PFSK-1 (cell line): ENCODE measurements around the gene FYN.

Experiments
- POLR2AphosphoS5 ChIP-seq: IDR thresholded peaks from 2 replicates; pipeline ENCODE4 v1.6.1; 2012; ENCODE audit warnings: low read depth, mild to moderate bottlenecking, control low read depth, low read length, moderate library complexity
- SIN3A ChIP-seq: IDR thresholded peaks from 2 replicates; pipeline ENCODE4 v1.6.1; 2012; ENCODE audit warnings: mild to moderate bottlenecking, low read length, moderate library complexity, borderline replicate concordance; ENCODE audit not compliant: insufficient read depth
- TAF1 ChIP-seq: IDR thresholded peaks from 2 replicates; pipeline ENCODE4 v1.6.1; 2012; ENCODE audit warnings: low read length, control low read depth, borderline replicate concordance; ENCODE audit not compliant: insufficient read depth
- TF ChIP-seq, protein P1 (sequence below), 2 experiments: IDR thresholded peaks; 2 replicates each; pipeline versions ENCODE4 v1.6.1 to v1.8.0; 2011 to 2012; ENCODE audit warnings: low read depth in 2 of 2, low read length in 2 of 2, control low read depth in 1 of 2, inconsistent platforms in 1 of 2, mild to moderate bottlenecking in 1 of 2, moderate library complexity in 1 of 2; ENCODE audit not compliant: insufficient read depth in 1 of 2

DNA sequence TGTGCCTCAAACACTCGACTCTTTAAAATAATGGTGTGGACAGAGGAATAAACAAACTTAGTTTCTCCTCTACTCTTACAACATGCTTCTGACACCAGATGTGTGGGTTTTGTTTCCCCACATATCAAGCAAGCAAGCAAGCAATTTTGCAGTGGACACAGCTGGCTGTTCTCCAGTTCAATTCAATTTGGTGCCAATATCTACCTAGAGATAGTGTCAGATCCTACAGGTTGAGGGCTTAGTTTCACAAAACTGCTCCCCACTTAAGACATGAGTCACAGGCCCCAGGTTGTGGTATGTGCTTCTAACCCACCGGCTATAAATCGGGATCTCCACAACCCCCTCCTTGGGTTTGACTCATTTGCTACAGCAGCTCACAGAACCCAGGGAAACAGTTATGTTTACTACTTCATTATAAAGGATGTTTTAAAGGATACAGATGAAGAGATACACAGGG is 136.2 kb downstream of the FYN start:
- TF ChIP-seq SIN3A = no peak
- TF ChIP-seq, protein P1, sequence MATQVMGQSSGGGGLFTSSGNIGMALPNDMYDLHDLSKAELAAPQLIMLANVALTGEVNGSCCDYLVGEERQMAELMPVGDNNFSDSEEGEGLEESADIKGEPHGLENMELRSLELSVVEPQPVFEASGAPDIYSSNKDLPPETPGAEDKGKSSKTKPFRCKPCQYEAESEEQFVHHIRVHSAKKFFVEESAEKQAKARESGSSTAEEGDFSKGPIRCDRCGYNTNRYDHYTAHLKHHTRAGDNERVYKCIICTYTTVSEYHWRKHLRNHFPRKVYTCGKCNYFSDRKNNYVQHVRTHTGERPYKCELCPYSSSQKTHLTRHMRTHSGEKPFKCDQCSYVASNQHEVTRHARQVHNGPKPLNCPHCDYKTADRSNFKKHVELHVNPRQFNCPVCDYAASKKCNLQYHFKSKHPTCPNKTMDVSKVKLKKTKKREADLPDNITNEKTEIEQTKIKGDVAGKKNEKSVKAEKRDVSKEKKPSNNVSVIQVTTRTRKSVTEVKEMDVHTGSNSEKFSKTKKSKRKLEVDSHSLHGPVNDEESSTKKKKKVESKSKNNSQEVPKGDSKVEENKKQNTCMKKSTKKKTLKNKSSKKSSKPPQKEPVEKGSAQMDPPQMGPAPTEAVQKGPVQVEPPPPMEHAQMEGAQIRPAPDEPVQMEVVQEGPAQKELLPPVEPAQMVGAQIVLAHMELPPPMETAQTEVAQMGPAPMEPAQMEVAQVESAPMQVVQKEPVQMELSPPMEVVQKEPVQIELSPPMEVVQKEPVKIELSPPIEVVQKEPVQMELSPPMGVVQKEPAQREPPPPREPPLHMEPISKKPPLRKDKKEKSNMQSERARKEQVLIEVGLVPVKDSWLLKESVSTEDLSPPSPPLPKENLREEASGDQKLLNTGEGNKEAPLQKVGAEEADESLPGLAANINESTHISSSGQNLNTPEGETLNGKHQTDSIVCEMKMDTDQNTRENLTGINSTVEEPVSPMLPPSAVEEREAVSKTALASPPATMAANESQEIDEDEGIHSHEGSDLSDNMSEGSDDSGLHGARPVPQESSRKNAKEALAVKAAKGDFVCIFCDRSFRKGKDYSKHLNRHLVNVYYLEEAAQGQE (IDR thresholded peaks at IDR 0.05; ENCODE audit: insufficient read depth in 1 of 2, low read depth in 2 of 2, low read length in 2 of 2) = no peak
- no peak for TF ChIP-seq POLR2AphosphoS5
- TF ChIP-seq TAF1 = no peak
